GM12801 (cell line): ENCODE measurements around the gene SHC2.

ENCODE experiments used
- TF ChIP-seq, protein P1 (sequence below): IDR thresholded peaks from one replicate; pipeline ENCODE4 v1.5.1; 2011; ENCODE audit warnings: control low read depth; ENCODE audit not compliant: insufficient read length; ENCODE audit errors: extremely low read depth

Gene SHC2

DNA sequence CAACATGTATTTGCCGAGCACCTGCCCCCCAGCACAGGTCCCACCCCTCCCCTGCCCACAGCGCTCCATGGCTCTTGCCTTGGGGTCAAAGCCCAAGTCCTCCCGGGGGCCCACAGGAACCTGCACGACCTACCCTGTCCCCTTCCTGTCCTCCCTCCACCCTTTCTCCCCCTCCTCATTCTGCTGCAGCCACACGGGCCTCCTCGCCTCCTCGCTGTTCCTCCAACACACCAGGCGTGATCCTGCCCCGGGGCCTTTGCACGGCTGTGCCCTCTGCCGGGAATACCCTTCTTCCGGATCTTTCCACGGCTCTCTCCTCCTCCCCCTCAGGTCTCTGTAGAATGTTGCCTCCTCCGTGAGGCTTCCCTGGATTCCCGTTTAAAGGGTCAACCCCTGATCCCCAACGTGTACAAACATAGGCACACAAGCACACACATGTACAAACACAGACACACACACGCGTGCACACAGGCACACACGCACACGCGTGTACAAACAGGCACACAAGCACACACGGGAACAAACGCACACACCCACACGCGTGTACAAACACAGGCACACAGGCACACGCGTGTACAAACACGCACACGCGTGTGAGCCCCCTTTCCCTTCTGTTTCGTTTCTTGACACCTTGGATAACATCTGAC is 38.3 kb upstream of the SHC2 start:
- TF ChIP-seq, protein P1, sequence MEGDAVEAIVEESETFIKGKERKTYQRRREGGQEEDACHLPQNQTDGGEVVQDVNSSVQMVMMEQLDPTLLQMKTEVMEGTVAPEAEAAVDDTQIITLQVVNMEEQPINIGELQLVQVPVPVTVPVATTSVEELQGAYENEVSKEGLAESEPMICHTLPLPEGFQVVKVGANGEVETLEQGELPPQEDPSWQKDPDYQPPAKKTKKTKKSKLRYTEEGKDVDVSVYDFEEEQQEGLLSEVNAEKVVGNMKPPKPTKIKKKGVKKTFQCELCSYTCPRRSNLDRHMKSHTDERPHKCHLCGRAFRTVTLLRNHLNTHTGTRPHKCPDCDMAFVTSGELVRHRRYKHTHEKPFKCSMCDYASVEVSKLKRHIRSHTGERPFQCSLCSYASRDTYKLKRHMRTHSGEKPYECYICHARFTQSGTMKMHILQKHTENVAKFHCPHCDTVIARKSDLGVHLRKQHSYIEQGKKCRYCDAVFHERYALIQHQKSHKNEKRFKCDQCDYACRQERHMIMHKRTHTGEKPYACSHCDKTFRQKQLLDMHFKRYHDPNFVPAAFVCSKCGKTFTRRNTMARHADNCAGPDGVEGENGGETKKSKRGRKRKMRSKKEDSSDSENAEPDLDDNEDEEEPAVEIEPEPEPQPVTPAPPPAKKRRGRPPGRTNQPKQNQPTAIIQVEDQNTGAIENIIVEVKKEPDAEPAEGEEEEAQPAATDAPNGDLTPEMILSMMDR = no peak

- TF ChIP-seq, protein P1 = no peak
Observed at GRCh38 chr19:498511-498891, 37.7 kb upstream of the SHC2 start.

DNA sequence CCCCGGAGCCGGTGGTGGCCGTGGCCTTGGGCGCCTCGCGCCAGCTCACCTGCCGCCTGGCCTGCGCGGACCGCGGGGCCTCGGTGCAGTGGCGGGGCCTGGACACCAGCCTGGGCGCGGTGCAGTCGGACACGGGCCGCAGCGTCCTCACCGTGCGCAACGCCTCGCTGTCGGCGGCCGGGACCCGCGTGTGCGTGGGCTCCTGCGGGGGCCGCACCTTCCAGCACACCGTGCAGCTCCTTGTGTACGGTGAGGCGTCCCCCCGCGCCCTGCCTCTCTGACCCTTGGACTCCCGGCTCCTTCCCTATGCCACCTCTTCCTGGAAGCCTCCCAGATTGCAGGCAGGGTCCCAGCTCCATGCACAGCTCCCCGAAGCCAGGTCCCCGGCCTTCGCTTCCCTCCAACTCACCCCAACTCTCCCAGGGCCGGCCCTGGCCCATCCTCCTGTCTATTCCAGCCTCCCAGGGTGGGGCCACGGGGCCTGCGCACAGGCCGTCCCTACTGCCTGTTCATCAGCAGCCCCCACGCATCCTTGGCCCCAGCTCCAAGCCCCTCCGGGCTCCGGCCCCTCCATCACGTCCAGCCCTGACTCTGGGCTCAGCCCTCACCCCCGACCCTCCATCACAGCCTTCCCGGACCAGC is 37.2 kb upstream of the SHC2 start:
- TF ChIP-seq, protein P1 = no peak

DNA sequence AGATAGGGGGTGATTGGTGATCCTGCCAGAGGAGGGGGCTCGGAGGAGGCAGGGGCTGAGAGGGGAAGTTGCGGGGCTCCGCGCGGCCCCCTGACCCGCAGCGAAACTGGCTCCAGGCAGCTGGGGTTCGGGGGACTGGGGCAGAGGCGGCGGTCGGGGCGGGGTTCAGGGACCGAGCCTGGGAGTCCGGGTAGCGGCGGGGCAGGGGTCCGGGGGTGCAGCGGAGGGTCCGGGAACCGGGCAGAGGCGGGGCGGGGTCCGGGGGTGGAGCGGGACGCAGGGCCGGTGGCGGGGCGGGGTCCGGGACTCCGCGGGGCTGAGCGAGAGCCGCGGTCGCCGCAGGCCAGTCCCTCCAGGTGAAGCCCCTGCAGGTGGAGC is 36.6 kb upstream of the SHC2 start:
- TF ChIP-seq, protein P1 = no peak

DNA sequence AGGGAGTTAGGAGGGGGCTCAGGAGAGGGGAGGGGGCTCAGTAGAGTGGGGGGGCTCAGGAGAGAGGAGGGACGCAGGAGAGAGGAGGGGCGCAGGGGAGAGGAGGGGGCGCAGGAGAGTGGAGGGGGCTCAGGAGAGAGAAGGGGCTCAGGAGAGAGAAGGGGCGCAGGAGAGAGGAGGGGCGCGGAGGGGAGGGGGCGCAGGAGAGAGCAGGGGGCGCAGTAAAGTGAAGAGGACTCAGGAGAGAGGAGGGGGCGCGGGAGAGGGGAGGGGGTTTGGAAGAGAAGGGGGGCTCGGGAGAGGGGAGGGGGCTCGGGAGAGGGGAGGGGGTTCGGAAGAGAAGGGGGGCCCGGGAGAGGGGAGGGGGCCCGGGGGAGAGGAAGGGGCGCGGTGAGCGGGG is 36.2 kb upstream of the SHC2 start:
- TF ChIP-seq, protein P1 = no peak

DNA sequence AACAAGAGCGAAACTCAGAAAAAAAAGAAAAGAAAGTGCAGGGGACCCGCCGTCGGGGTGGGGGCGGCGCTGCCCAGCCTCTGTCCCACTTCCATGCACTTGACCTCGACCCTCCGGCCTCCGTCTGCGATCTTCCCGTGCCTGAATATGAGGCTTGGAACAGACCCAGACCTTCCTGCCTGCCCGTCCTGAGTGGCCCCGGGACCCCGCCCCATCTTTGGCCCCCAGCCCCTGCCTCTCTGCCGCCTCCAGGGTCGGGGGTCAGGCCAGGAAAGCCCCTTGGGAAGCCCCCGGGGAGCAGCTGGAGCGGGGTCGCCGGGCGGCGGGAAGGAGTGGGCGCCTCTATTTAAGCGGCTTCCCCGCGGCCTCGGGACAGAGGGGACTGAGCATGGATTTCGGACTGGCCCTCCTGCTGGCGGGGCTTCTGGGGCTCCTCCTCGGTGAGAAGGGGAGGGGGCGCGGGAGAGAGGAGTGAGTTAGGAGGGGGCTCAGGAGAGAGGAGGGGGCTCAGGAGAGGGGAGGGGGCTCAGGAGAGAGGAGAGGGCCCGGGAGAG is 35.4 kb upstream of the SHC2 start, which contains the start of gene MADCAM1:
MADCAM1 (plus strand) TSS at position 375 of the 554 bp plus-strand sequence; CDS start at position 389, 14 bp downstream.
- TF ChIP-seq, protein P1 = no peak

GRCh38 chr19:495402-496111 is 34.7 kb upstream of the SHC2 start:
- TF ChIP-seq, protein P1 = no peak
